HG03280 (cell line): ENCODE measurements around the gene LHFPL3.

Source experiments
- ATAC-seq: cut with Tn5 transposase; IDR thresholded peaks from one replicate; pipeline ENCODE4 v1.9.1; 2021; ENCODE audit warnings: mild to moderate bottlenecking, moderate library complexity; ENCODE audit not compliant: unreplicated experiment

The LHFPL3 gene

GRCh38 chr7:104367926-104368325, 39.5 kb downstream of the LHFPL3 start:
- ATAC-seq, result no peak

- ATAC-seq, result no peak
Observed at GRCh38 chr7:104371216-104371979, 43.0 kb downstream of the LHFPL3 start.

GRCh38 chr7:104371980-104372357, 43.6 kb downstream of the LHFPL3 start:
- ATAC-seq, result no peak

GRCh38 chr7:104382616-104383015, 54.2 kb downstream of the LHFPL3 start:
- no peak for ATAC-seq

- no peak for ATAC-seq
Observed at GRCh38 chr7:104386943-104387342, 58.5 kb downstream of the LHFPL3 start.

GRCh38 chr7:104388222-104388621, 59.8 kb downstream of the LHFPL3 start:
- no peak for ATAC-seq

GRCh38 chr7:104395162-104395561, 66.8 kb downstream of the LHFPL3 start:
- ATAC-seq, result no peak

GRCh38 chr7:104397442-104397841, 69.0 kb downstream of the LHFPL3 start:
- no peak for ATAC-seq

- no peak for ATAC-seq
Observed at GRCh38 chr7:104408371-104408770, 80.0 kb downstream of the LHFPL3 start.

- no peak for ATAC-seq
Observed at GRCh38 chr7:104410742-104411141, 82.3 kb downstream of the LHFPL3 start.

GRCh38 chr7:104412911-104413310, 84.5 kb downstream of the LHFPL3 start:
- no peak for ATAC-seq

GRCh38 chr7:104414216-104414615, 85.8 kb downstream of the LHFPL3 start:
- ATAC-seq, result no peak

GRCh38 chr7:104415700-104416099, 87.3 kb downstream of the LHFPL3 start:
- ATAC-seq, result no peak

GRCh38 chr7:104416866-104417393, 88.5 kb downstream of the LHFPL3 start:
- no peak for ATAC-seq

- no peak for ATAC-seq
Observed at GRCh38 chr7:104431930-104432329, 103.5 kb downstream of the LHFPL3 start.

GRCh38 chr7:104434129-104434528, 105.7 kb downstream of the LHFPL3 start:
- ATAC-seq, result no peak

GRCh38 chr7:104442481-104442880, 114.1 kb downstream of the LHFPL3 start:
- ATAC-seq, result no peak

GRCh38 chr7:104444017-104444416, 115.6 kb downstream of the LHFPL3 start:
- ATAC-seq, result no peak

- no peak for ATAC-seq
Observed at GRCh38 chr7:104445393-104445792, 117.0 kb downstream of the LHFPL3 start.

GRCh38 chr7:104450861-104451260, 122.5 kb downstream of the LHFPL3 start:
- ATAC-seq, result no peak

- ATAC-seq, result no peak
Observed at GRCh38 chr7:104453190-104453589, 124.8 kb downstream of the LHFPL3 start.

GRCh38 chr7:104458875-104459274, 130.5 kb downstream of the LHFPL3 start:
- ATAC-seq, result no peak
